Karpas-422 (cell line): ENCODE results near the gene PRKAG2. TPM values are rescaled to one million over a fixed set of nuclear protein-coding genes. Genes with fewer than 3 reads are reported as not detected.
"Not testable (repeated sequence)": the region's sequence is repeated elsewhere in the genome, so short reads cannot be mapped to it uniquely, and the experiment has no call there.

ENCODE experiments used
- DNase-seq: peaks from one replicate; pipeline ENCODE4 v3.0.0-alpha.2; 2015
- H2AFZ ChIP-seq: fragments of 200-600 bp; sonication (generic); 2 replicates; pipeline ENCODE4 v1.6.1; 2014; ENCODE audit warnings: antibody characterized with exemption, low read length, mixed read lengths
- H3K27ac ChIP-seq: fragments of 200-600 bp; sonication (generic); 2 replicates; pipeline ENCODE4 v1.5.1; 2014; ENCODE audit warnings: mild to moderate bottlenecking, low read length, moderate library complexity
- H3K27me3 ChIP-seq: fragments of 200-600 bp; sonication (generic); 2 replicates; pipeline ENCODE4 v1.6.1; 2014; ENCODE audit warnings: low read length, mixed read lengths
- H3K36me3 ChIP-seq: fragments of 200-600 bp; sonication (generic); 2 replicates; pipeline ENCODE4 v1.6.1; 2014; ENCODE audit warnings: low read length, mixed read lengths; ENCODE audit not compliant: insufficient read depth
- H3K4me1 ChIP-seq: fragments of 200-600 bp; sonication (generic); 2 replicates; pipeline ENCODE4 v1.6.1; 2014; ENCODE audit warnings: mild to moderate bottlenecking, low read length, mixed read lengths
- H3K4me2 ChIP-seq: fragments of 200-600 bp; sonication (generic); 2 replicates; pipeline ENCODE4 v1.6.1; 2014; ENCODE audit warnings: low read length, low read depth, mild to moderate bottlenecking; ENCODE audit not compliant: poor library complexity, severe bottlenecking
- H3K4me3 ChIP-seq: fragments of 200-600 bp; sonication (generic); 2 replicates; pipeline ENCODE4 v1.5.1; 2014; ENCODE audit warnings: mild to moderate bottlenecking, antibody characterized with exemption, low read length, mixed read lengths
- H3K79me2 ChIP-seq: fragments of 200-600 bp; sonication (generic); 2 replicates; pipeline ENCODE4 v1.6.1; 2014; ENCODE audit warnings: mild to moderate bottlenecking, low read length, mixed read lengths
- H3K9ac ChIP-seq: fragments of 200-600 bp; sonication (generic); 2 replicates; pipeline ENCODE4 v1.6.0; 2014; ENCODE audit warnings: low read length
- H3K9me2 ChIP-seq: fragments of 200-600 bp; sonication (generic), shearing (Covaris generic); replicated peaks from 2 replicates; pipeline ENCODE4 v1.6.0; 2014; ENCODE audit warnings: mild to moderate bottlenecking, low read length, moderate library complexity; ENCODE audit not compliant: insufficient read depth
- H3K9me3 ChIP-seq: fragments of 300-700, 200-600 bp; sonication (generic); 2 replicates; pipeline ENCODE4 v1.6.1; 2014; ENCODE audit warnings: low read length, mixed read lengths
- H4K20me1 ChIP-seq: fragments of 200-600 bp; sonication (generic); 2 replicates; pipeline ENCODE4 v1.6.1; 2014; ENCODE audit warnings: mild to moderate bottlenecking, antibody characterized with exemption, low read length, low read depth; ENCODE audit not compliant: insufficient read depth
- total RNA-seq: library from RNA; depleted of rRNA; stranded (reverse); fragments of >200 nt; shearing (Covaris generic); gene quantifications from 2 replicates; pipeline ENCODE4 v1.2.3, GENCODE V29; 2014; ENCODE audit warnings: low replicate concordance

PRKAG2 gene
- total RNA-seq, 1 experiment from 2014 or later = 6.3 TPM

DNA sequence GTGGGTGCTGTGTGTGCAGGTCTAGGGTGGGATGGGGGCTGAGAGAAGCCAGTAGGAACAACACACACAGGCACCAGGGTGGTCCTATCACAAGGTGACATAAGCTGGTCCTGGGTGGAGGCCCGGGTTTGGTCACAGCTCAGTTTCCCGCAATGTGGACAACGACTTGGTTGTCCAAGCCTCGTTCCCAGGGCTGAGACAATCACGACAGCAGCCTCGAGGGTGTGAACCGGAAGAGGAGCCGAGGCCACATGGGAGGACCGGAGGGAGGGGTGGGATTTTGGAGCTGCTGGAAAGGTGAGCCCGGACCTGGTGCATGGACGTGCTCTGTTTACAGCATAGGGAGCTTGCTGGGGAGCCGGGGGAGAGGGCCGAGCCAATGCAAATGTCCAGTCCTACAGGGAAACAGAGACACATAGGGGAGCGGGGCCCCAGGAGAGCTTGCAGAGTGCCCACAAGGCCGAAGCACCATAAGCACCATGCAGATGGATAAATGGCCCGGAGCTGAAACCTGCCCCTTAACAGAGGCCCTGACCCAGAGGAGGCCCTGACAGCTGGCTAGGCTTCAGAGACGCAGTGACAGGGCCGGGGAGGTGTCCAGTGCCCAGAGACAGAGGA, 92.8 kb downstream of the PRKAG2 start:
- H3K9me3 ChIP-seq = no peaks in the 10 kb centered on the region
- no peak overlapping the region for H2AFZ ChIP-seq
- no peaks in the 10 kb centered on the region for H3K36me3 ChIP-seq
- H3K4me1 ChIP-seq = peaks cover 6% of the 10 kb centered on the region; the same call in 1 of the 2 replicates
- H3K4me2 ChIP-seq = no peak overlapping the region
- H3K79me2 ChIP-seq = no peaks in the 10 kb centered on the region
- no peak overlapping the region for H3K9ac ChIP-seq
- H3K27ac ChIP-seq = no peak overlapping the region
- no peak for DNase-seq
- no peaks in the 10 kb centered on the region for H4K20me1 ChIP-seq
- H3K9me2 ChIP-seq = no peaks in the 10 kb centered on the region
- H3K27me3 ChIP-seq = no peaks in the 10 kb centered on the region
- no peak overlapping the region for H3K4me3 ChIP-seq

DNA sequence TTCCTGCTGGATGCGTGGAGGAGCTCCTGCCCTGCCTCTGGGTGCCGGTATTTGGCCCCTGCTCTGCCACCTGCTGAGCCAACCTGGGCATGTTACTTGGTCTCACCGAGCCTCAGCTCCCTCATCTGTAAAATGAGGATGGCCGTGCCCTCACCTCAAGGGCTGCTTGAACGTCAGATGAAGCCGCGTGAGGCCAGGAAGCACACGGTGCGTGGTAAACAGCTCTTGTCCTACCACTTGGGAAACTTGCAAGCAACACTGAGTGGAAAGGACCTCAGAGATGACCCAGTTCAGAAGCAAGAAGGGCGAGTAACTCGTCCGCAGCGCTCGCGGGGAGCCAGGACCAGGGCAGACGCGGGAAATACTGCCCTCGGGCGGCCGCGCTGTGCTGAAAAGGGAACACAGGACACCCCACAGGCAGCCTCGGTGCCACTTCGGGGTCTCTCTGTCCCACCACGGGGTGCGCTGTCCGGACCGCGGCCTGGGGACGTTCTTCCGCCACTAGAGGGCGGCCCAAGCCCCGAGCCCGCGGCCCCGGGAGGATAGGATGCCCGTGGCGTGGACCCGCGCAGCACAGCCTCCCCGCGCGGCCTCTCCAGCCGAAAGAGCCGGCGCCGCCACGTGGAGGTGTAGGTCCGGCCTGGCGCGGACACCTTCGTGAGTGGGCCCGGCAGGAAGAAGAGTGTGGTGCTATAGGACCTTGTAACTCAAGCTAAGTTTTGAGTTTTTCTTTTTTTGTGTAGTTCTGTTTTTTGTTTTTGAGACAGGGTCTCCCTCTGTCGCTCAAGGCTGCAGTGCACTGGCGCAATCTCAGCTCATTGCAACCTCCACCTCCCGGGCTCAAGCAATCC, 94.1 kb downstream of the PRKAG2 start:
- Histone ChIP-seq H3K4me3 (no peak overlapping the region; the same call in 1 of the 2 replicates), H4K20me1 (no peaks in the 10 kb centered on the region), H3K4me2 (peak overlapping the region; percentile 47), H3K4me1 (peaks cover 6% of the 10 kb centered on the region; the same call in 1 of the 2 replicates), H3K36me3 (no peaks in the 10 kb centered on the region), H3K79me2 (no peaks in the 10 kb centered on the region), H3K27me3 (no peaks in the 10 kb centered on the region), H3K9me2 (no peaks in the 10 kb centered on the region), H3K27ac (no peak overlapping the region), H3K9me3 (no peaks in the 10 kb centered on the region), H3K9ac (peak overlapping the region; percentile 37), H2AFZ (no peak overlapping the region; the same call in 1 of the 2 replicates)
- peak; percentile 92 for DNase-seq

DNA sequence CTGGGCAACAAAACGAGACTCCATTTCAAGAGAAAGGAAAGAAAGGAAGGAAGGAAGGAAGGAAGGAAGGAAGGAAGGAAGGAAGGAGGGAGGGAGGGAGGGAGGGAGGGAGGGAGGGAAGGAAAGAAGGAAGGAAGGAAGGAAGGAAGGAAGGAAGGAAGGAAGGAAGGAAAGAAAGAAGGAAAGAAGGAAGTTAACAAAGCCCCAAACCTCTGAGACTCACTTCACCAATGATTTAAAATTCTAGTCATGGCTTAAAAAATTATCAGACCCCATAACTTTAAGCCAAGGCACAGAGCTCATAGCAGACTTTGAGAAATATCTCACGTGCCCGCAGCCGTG, 94.7 kb downstream of the PRKAG2 start:
- not testable (repeated sequence) for H3K4me3 ChIP-seq, H3K27me3 ChIP-seq, H3K9me2 ChIP-seq, H2AFZ ChIP-seq, H3K4me1 ChIP-seq, H4K20me1 ChIP-seq, H3K36me3 ChIP-seq, H3K9me3 ChIP-seq, H3K79me2 ChIP-seq, H3K9ac ChIP-seq, H3K27ac ChIP-seq, DNase-seq
- peak overlapping the region; percentile 47 for H3K4me2 ChIP-seq

DNA sequence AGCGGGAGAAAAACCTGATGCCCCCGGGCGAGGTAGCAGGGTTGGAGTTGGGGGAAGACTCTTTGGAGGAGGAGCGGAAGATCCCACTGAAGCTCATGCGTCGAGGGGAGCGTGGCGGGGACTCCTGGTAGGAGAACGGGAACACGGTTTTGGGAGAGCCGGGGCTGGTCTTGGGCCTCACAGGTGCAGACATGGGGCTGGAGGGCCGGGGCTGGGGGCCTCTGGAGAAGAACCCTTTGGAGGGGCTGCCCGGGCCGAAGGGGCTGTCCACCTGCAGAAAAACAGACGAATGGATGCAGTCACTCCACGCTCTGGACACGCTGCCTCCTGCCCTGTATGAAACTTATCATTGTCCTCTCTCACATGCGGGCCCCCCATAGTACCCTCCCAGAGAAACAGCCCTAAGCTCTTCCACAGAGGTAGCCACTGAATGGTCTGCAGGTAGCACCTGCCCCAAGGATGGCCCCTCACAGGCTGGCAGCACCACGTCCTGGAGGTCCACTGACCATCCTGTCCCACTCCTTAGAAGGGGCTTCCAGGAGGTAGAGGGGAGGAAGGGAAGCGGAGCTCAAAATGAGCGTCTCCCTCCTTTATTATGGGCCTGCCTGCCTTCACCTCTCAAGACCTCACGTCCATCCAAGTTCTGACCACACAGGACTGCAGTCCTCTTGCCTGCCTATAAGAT, 95.6 kb downstream of the PRKAG2 start:
- no peak overlapping the region for H3K27ac ChIP-seq
- H3K36me3 ChIP-seq = no peaks in the 10 kb centered on the region
- peaks cover 6% of the 10 kb centered on the region; the same call in 1 of the 2 replicates for H3K4me1 ChIP-seq
- no peaks in the 10 kb centered on the region for H3K27me3 ChIP-seq
- H3K4me3 ChIP-seq = no peak overlapping the region
- DNase-seq = no peak
- H3K9me3 ChIP-seq = no peaks in the 10 kb centered on the region
- H2AFZ ChIP-seq = no peak overlapping the region
- no peaks in the 10 kb centered on the region for H3K79me2 ChIP-seq
- H4K20me1 ChIP-seq = no peaks in the 10 kb centered on the region
- H3K4me2 ChIP-seq = no peak overlapping the region
- H3K9me2 ChIP-seq = no peaks in the 10 kb centered on the region
- H3K9ac ChIP-seq = no peak overlapping the region

DNA sequence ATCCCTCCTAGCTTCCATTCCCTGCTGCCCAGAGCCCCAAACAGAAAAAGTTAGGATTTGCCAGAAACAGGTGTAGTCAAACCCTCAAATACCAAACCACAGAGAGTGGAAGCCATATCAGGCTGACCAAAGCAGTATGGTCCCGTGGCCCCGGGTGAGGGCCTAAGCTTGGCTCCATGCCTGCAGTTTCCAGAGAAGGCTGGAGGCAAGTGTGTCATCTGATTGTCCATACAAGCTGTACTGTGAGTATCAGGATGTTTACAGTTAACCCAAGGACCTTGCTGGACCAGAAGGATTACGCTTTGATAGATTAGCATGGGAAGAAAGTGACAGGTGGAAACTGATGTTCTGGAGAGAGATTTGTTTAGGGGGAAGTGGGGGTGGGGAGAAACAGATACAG, 96.3 kb downstream of the PRKAG2 start:
- Histone ChIP-seq H4K20me1 (no peaks in the 10 kb centered on the region), H3K9ac (no peak overlapping the region), H3K9me2 (no peaks in the 10 kb centered on the region), H3K36me3 (no peaks in the 10 kb centered on the region), H2AFZ (no peak overlapping the region), H3K27me3 (no peaks in the 10 kb centered on the region), H3K4me3 (no peak overlapping the region), H3K4me2 (no peak overlapping the region), H3K27ac (no peak overlapping the region), H3K4me1 (peaks cover 6% of the 10 kb centered on the region; the same call in 1 of the 2 replicates), H3K9me3 (no peaks in the 10 kb centered on the region), H3K79me2 (no peaks in the 10 kb centered on the region)
- DNase-seq = no peak

DNA sequence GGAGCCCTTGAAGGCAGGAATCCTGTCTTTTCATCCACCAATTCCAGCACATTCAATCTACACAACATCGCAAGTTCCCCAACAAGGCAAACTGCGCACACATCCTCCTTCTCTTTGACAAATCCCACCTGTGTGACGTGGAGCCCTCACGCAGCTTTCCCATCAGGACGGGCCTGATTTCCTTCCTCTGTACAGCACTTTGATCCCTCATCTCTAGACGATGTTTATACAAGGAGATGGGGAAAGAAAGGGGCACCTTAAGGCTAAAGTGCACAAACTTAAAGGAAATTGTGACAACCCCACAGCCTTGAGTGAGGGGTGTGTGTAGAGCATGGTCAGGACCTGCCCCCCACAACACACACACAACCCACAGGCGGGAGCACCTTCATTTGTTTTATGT, 97.2 kb downstream of the PRKAG2 start:
- H3K9ac ChIP-seq = no peak overlapping the region
- no peaks in the 10 kb centered on the region for H3K9me3 ChIP-seq
- no peak overlapping the region for H3K27ac ChIP-seq
- no peaks in the 10 kb centered on the region for H3K79me2 ChIP-seq
- no peak for DNase-seq
- H3K36me3 ChIP-seq = no peaks in the 10 kb centered on the region
- H3K27me3 ChIP-seq = no peaks in the 10 kb centered on the region
- no peak overlapping the region for H3K4me2 ChIP-seq
- H4K20me1 ChIP-seq = no peaks in the 10 kb centered on the region
- peaks cover 6% of the 10 kb centered on the region; the same call in 1 of the 2 replicates for H3K4me1 ChIP-seq
- H2AFZ ChIP-seq = no peak overlapping the region
- no peaks in the 10 kb centered on the region for H3K9me2 ChIP-seq
- no peak overlapping the region for H3K4me3 ChIP-seq

DNA sequence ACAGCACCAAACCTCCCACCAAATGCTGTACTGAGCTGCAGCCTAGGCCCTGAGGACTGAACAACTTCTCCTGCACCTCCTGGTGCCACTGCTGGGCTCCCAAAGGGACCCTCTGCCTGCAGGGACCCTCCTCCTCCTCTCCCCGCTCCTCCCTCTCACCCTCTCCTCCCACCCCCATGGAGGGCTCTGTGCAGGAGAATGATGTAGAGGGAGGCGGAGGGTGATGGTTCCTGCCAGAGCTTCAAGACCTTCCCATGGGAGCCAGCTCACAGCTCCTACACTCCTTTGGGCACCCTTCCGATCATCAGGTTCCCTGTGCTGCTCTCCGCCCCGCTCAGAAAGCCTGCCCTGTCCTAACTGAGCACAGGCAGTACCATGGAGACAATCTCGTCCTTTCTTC, 97.7 kb downstream of the PRKAG2 start:
- peaks cover 6% of the 10 kb centered on the region; the same call in 1 of the 2 replicates for H3K4me1 ChIP-seq
- no peak overlapping the region for H3K27ac ChIP-seq
- DNase-seq = no peak
- H3K4me3 ChIP-seq = no peak overlapping the region
- H4K20me1 ChIP-seq = no peaks in the 10 kb centered on the region
- H3K9ac ChIP-seq = no peak overlapping the region
- H3K9me3 ChIP-seq = no peaks in the 10 kb centered on the region
- H2AFZ ChIP-seq = no peak overlapping the region
- H3K36me3 ChIP-seq = no peaks in the 10 kb centered on the region
- no peaks in the 10 kb centered on the region for H3K79me2 ChIP-seq
- no peaks in the 10 kb centered on the region for H3K9me2 ChIP-seq
- no peak overlapping the region for H3K4me2 ChIP-seq
- H3K27me3 ChIP-seq = no peaks in the 10 kb centered on the region
